Suppressor macrophage (primary cell): ENCODE measurements around the gene TRAPPC12.
"Not testable (repeated sequence)": the region's sequence is repeated elsewhere in the genome, so short reads cannot be mapped to it uniquely, and the experiment has no call there.

Experiments
- DNase-seq, 4 experiments: peaks; one replicate each; pipeline ENCODE4 v3.0.0-alpha.2; 2020 to 2022

TRAPPC12 gene

GRCh38 chr2:3488061-3488531 is 108.6 kb downstream of the TRAPPC12 start:
- no peak for DNase-seq

- DNase-seq = no peak
Observed at GRCh38 chr2:3488855-3489763, 109.6 kb downstream of the TRAPPC12 start.

- no peak for DNase-seq
Observed at GRCh38 chr2:3489764-3490115, 110.2 kb downstream of the TRAPPC12 start.

GRCh38 chr2:3490191-3491170 is 111.0 kb downstream of the TRAPPC12 start:
- DNase-seq = peak; percentile 5 to 56 (median 34)

- peak in 3 of 4 experiments; percentile 9 to 36 (median 22) for DNase-seq
Observed at GRCh38 chr2:3491306-3491705, 111.8 kb downstream of the TRAPPC12 start.

GRCh38 chr2:3491716-3492474 is 112.4 kb downstream of the TRAPPC12 start:
- DNase-seq = no peak

- not testable (repeated sequence) for DNase-seq
Observed at GRCh38 chr2:3492475-3492787, 112.9 kb downstream of the TRAPPC12 start.

GRCh38 chr2:3492951-3493614 is 113.6 kb downstream of the TRAPPC12 start:
- no peak for DNase-seq

- DNase-seq = no peak
Observed at GRCh38 chr2:3493615-3494007, 114.1 kb downstream of the TRAPPC12 start.

- no peak for DNase-seq
Observed at GRCh38 chr2:3494984-3495666, 115.6 kb downstream of the TRAPPC12 start.

- DNase-seq = not testable (repeated sequence)
Observed at GRCh38 chr2:3496708-3497080, 117.2 kb downstream of the TRAPPC12 start.

- no peak for DNase-seq
Observed at GRCh38 chr2:3498783-3499394, 119.4 kb downstream of the TRAPPC12 start.

- no peak for DNase-seq
Observed at GRCh38 chr2:3500326-3500899, 120.9 kb downstream of the TRAPPC12 start.

GRCh38 chr2:3503046-3503445 is 123.6 kb downstream of the TRAPPC12 start:
- no peak for DNase-seq

- no peak for DNase-seq
Observed at GRCh38 chr2:3503483-3503882, 124.0 kb downstream of the TRAPPC12 start.

GRCh38 chr2:3504741-3505140 is 125.2 kb downstream of the TRAPPC12 start:
- no peak for DNase-seq

GRCh38 chr2:3505771-3506170 is 126.3 kb downstream of the TRAPPC12 start:
- peak in 1 of 4 experiments; percentile 55 for DNase-seq

GRCh38 chr2:3512086-3512485 is 132.6 kb downstream of the TRAPPC12 start:
- DNase-seq = no peak

- no peak for DNase-seq
Observed at GRCh38 chr2:3513026-3513810, 133.7 kb downstream of the TRAPPC12 start.

- DNase-seq = not testable (repeated sequence)
Observed at GRCh38 chr2:3515438-3515837, 135.9 kb downstream of the TRAPPC12 start.
